Calu3 (cell line): ENCODE data around the gene GPSM3. TPM values are rescaled to one million over a fixed set of nuclear protein-coding genes. Genes with fewer than 3 reads are reported as not detected.
A peak's percentile ranks its signal among the peaks of the same experiment; 100 is the strongest.

Source experiments
- BruUV-seq: library from RNA; stranded (reverse); fragments of 400-500 nt; replicated peaks from 2 replicates; lab custom pipeline; 2021; lab: Mats Ljungman, UMichigan
- CTCF ChIA-PET: fragments of 300-600 bp; sonication (Branson Sonifier 250); formaldehyde crosslinking; loops from one replicate; lab custom pipeline; 2022; ENCODE audit warnings: antibody characterized with exemption; lab: Charles Lee
- DNase-seq: peaks from one replicate; pipeline ENCODE4 v3.0.0; 2022
- H3K27ac Mint-ChIP-seq: one replicate; pipeline ENCODE4 v1.8.0; 2022; ENCODE audit warnings: mixed read lengths; ENCODE audit not compliant: unreplicated experiment
- H3K27me3 Mint-ChIP-seq: one replicate; pipeline ENCODE4 v1.8.0; 2022; ENCODE audit warnings: mixed read lengths; ENCODE audit not compliant: unreplicated experiment
- H3K36me3 Mint-ChIP-seq: one replicate; pipeline ENCODE4 v1.8.0; 2022; ENCODE audit warnings: mild to moderate bottlenecking, moderate library complexity, mixed read lengths; ENCODE audit not compliant: insufficient read depth, unreplicated experiment
- H3K4me1 Mint-ChIP-seq: one replicate; pipeline ENCODE4 v1.8.0; 2022; ENCODE audit warnings: mild to moderate bottlenecking, low read depth, mixed read lengths; ENCODE audit not compliant: unreplicated experiment
- H3K4me3 Mint-ChIP-seq: one replicate; pipeline ENCODE4 v1.8.0; 2022; ENCODE audit warnings: mild to moderate bottlenecking, low read depth, moderate library complexity, mixed read lengths; ENCODE audit not compliant: unreplicated experiment
- H3K9me3 Mint-ChIP-seq: one replicate; pipeline ENCODE4 v1.8.0; 2022; ENCODE audit warnings: low read depth, mixed read lengths; ENCODE audit not compliant: unreplicated experiment
- CTCF ChIP-seq: fragments of 200-600 bp; IDR thresholded peaks from one replicate; pipeline ENCODE4 v1.8.0; 2022; ENCODE audit warnings: antibody characterized with exemption; ENCODE audit not compliant: unreplicated experiment
- intact Hi-C: fragments of 100-400 bp; cut with micrococcal nuclease; formaldehyde crosslinking; loops from one replicate; pipeline ENCODE4 v1.10.0; 2022; ENCODE audit not compliant: unreplicated experiment
- total RNA-seq: library from RNA; stranded (reverse); gene quantifications from 2 replicates; pipeline ENCODE4 v1.2.3, GENCODE V29; 2022

GPSM3 gene
- total RNA-seq, 1 experiment from 2014 or later: 6.2 TPM

GRCh38 chr6:32167761-32168262, 24.6 kb downstream of the GPSM3 start:
- DNase-seq: no peak
- BruUV-seq: no TSS peak
- Mint-ChIP-seq H3K9me3 (no peaks in the 10 kb centered on the region), H3K4me3 (no peak overlapping the region), H3K36me3 (peaks cover 44% of the 10 kb centered on the region), H3K27ac (no peak overlapping the region), H3K27me3 (no peaks in the 10 kb centered on the region), H3K4me1 (peaks cover 4% of the 10 kb centered on the region)
- no peak for TF ChIP-seq CTCF
- CTCF ChIA-PET: interaction anchor here (0.7 kb wide), 1 partner anchor 337 kb away, joined by 3 read pairs; no protein-coding TSS in a partner anchor
- intact Hi-C loops: no loop called here

GRCh38 chr6:32167154-32167760, 25.2 kb downstream of the GPSM3 start:
- Mint-ChIP-seq H3K27me3 (no peaks in the 10 kb centered on the region), H3K36me3 (peaks cover 44% of the 10 kb centered on the region), H3K4me3 (no peak overlapping the region), H3K27ac (no peak overlapping the region), H3K4me1 (no peaks in the 10 kb centered on the region), H3K9me3 (no peaks in the 10 kb centered on the region)
- DNase-seq: no peak
- CTCF ChIA-PET: interaction anchor here (0.7 kb wide), 1 partner anchor 337 kb away, joined by 3 read pairs; no protein-coding TSS in a partner anchor
- TF ChIP-seq CTCF: peak; percentile 5
- no TSS peak for BruUV-seq
- intact Hi-C loops: no loop called here

GRCh38 chr6:32166411-32167061, 25.9 kb downstream of the GPSM3 start:
- no peaks in the 10 kb centered on the region for H3K9me3 Mint-ChIP-seq
- TF ChIP-seq CTCF: peak; percentile 18
- DNase-seq: no peak
- intact Hi-C loops: no loop called here
- H3K27me3 Mint-ChIP-seq: no peaks in the 10 kb centered on the region
- no peak overlapping the region for H3K27ac Mint-ChIP-seq
- BruUV-seq: no TSS peak
- H3K36me3 Mint-ChIP-seq: peaks cover 44% of the 10 kb centered on the region
- no peaks in the 10 kb centered on the region for H3K4me1 Mint-ChIP-seq
- no peak overlapping the region for H3K4me3 Mint-ChIP-seq
- CTCF ChIA-PET: no interaction called here

- H3K4me3 Mint-ChIP-seq: no peak within 1 kb of the TSS
- H3K27me3 Mint-ChIP-seq: no peaks in the 10 kb centered on the region
- CTCF ChIA-PET: interaction anchor here (0.5 kb wide), 1 partner anchor 63 kb away, joined by 6 read pairs; no protein-coding TSS in a partner anchor
- no TSS peak for BruUV-seq
- TF ChIP-seq CTCF: no peak
- H3K9me3 Mint-ChIP-seq: no peaks in the 10 kb centered on the region
- no peak within 1 kb of the TSS for H3K27ac Mint-ChIP-seq
- no peaks in the 10 kb centered on the region for H3K4me1 Mint-ChIP-seq
- intact Hi-C loops: no loop called here
- H3K36me3 Mint-ChIP-seq: peaks cover 31% of the 10 kb centered on the region
- no peak for DNase-seq
Measured at GRCh38 chr6:32164295-32164694, 28.1 kb downstream of the GPSM3 start, which contains the start of gene EGFL8. TSS of gene EGFL8 (plus strand) at chr6:32164595. CDS start at chr6:32166166, 1,571 bp downstream.
